HCEC 1CT (cell line): ENCODE results near the gene KCNQ1OT1.
A peak's percentile ranks its signal among the peaks of the same experiment; 100 is the strongest.

Experiments used
- DNase-seq: peaks from one replicate; pipeline ENCODE4 v3.0.0-alpha.2; 2017

KCNQ1OT1 gene

DNA sequence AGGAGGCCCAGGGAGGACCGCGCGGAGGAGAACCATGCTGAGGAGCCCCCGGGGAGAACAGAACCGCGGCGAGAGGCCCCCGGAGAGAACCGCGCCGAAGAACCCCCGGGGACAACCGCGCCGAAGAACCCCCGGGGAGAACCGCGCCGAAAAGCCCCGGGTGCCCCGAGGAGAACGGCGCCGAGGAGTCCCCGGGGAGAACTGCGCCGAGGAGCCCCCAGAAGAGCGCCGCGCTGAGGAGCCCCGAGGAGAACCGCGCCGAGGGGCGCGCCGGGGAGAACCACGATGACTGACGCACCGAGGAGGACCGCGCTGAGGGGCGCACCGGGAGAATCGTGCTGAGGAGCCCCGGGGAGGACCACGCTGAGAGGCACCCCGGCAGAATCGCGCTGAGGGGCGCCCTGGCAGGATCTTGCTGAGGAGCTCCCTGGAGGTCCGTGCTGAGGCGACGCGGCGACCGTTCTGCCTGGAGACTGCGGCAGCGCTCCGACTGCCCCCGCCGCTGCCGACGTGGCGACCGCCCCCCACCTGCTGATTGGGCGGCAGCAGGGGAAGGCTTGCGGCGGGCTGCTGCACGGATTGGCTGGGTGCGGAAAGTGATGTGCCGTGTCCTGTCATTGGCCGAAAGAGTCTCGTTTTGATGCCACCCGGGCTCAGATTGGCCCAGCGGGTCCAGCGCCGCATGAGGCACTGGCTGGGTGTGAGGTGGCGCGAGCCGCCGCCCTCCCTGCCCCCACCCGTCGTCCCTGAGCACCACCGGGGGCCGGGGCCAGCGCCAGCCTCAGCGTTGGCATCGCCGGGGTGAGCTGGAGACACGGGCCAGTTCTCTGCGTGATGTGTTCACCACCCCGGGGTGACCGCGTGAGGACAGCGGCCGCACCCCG is at the start of gene KCNQ1OT1:
KCNQ1OT1 (minus strand) TSS at position 464 of the 884 bp plus-strand sequence.
- peak; percentile 90 for DNase-seq

DNA sequence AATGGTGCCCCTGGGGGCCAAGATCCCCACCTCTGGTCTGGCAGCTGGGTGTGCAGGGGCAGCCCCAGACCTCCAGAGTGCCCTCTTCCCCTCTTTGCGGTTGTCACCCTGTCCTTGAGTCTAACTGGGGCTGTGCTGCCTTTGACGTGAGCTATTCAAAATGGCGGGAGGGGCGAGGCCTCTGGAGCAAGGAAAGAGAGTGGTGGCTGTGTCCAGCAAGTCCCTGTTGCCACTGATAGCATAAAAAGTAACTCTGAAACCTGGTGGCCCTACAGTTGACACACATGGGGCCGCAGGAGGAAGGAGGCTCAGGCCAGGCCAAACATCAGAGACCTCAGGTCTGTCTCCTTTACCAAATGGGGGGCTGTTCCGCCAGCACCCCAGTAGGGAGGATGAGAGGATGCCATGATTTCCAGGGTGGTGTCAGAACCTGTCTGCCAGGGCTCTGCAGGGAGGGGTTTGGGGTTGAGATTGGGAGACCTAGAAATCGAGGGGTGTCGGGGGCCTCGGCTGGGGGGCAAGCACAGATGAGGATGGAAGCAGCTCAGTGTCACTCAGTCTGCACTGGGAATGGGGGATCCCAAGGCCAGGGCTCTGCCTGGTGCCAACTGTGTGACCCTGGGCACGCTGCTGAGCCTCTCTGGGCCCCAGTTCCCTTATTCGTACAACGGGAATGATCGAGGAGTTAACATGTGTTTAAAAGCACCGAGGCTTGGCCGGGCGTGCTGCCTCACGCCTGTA is 49.2 kb upstream of the KCNQ1OT1 start:
- DNase-seq: no peak

DNA sequence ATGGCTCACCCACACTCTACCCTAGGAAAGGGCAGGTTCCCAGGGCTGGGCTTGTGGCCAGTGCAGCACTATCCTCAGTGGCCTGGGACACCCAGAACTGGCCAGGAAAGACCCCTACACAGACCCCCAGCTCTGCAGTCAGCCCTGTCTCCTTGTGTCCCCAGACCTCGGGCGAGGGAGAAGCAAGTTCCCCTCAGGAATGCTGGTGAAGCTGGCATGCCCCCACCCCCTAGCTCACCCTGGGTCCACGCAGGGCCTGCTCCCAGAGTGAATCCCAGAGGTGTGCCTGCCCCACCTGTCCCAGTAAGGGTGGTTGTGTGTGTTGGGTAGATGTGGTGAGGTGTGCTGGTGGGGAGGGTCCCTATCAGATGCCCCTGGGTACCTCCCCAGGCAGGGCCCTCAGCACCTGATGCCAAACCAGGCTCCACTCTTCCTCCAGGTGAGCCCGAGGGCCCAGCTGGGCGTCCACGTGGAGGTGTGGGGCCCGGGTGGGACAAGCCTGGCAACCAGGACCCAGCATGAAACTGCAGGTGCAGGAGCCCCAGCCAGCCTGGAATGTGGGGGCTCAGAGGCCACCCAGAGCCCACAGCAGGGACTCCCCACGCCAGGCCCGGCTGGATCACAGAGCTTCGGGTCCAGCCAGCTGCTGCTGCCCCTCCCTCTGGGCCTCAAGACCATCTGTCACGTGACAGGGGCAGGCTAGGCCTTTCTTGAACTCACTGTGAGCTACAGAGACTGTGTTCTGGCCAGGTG is 48.4 kb upstream of the KCNQ1OT1 start:
- DNase-seq: no peak

DNA sequence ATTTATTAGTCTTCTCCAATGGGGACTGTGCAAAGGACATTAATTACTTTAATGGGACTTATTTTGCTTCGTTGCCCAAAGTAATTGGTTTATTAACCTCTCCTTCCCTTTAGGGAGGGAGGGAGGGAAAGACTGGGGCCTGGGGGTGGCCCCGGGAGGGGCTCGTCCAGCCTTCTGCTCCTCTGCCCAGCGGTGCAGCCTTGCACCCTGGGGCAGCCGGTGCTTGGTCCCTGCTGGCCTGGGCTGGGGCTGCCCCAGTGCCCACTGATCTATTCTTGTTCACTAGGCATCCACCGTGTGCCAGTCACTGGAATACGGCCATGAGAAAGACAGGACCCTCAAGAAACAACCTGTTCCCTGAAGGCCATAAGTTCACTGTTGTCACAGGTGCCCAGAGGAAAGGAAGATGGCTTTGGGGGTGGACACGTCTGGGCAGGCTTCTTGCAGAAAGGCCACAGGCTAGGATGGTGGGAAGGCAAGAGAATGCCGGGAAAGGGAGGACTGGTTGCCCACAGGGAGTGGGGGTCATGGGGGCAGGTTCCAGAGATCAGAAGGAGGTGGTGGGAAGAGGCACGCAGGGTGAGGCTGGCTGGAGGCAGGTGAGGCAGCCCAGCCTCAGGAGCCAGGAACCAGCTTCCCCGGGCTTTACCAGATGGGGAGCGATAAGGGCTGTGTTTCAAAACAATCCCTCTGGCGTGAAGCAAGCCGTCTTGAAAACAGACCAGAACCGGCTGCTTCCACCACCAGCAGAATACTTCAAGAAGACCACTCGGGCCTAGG is 47.6 kb upstream of the KCNQ1OT1 start:
- DNase-seq: no peak

DNA sequence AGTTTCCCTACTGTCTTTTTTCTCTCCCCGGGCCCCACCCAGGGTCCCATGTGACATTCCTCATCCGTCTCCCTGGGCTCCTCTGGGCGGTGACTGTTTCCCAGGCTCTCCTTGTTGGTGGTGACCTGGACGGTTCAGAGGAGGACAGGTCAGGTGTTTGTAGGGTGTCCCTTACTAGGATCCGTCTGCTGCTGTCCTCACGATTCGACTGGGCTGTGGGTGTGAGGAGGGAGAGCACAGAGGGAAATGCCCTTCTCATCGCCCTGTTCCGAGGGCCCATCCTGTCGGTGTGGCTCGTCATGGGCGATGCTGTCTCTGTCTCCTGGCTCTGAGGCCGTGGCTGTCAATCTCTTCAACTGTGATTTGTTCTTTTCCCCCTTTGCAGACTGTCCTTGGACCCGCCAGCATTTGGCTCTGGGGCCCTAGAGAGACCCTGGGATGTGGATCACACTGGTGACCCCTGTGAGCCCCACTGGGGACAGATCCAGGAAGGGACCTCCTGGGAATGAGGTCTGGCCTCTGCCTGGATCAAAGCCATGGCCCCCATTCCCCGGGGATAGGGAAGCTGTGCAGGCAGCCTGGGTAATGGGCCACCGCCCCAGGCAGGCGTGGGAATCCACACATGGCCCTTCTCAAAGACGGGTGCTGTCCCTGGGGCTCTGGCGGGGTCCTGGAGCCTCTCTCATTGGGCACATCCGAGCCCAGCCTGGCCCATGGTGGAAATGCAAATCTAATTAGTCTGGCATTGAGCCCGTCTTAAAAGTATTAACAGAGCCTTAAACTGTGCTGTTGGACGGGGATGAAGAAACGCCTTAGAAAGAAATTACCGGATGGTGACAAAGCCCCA is 46.8 kb upstream of the KCNQ1OT1 start:
- DNase-seq: no peak

DNA sequence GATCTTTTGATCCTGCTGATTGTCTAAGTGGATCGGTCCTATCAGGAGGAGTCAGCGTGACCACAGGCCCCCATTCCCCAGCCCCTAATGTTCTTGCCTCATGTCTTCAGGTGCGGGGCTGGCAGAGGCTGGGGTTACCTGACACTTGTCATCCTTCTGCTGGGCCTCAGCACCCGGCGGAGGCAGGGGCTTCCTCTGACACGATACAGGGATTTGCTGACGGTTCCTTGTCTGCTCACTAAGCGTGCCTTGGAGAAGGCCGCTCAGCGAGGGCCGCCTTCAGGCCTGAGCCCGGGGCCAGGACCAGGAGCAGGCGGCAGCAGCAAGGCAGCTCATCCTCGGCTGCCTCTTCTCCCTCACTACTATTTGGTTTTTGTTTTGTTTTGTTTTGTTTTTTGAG is 45.7 kb upstream of the KCNQ1OT1 start:
- no peak for DNase-seq

DNA sequence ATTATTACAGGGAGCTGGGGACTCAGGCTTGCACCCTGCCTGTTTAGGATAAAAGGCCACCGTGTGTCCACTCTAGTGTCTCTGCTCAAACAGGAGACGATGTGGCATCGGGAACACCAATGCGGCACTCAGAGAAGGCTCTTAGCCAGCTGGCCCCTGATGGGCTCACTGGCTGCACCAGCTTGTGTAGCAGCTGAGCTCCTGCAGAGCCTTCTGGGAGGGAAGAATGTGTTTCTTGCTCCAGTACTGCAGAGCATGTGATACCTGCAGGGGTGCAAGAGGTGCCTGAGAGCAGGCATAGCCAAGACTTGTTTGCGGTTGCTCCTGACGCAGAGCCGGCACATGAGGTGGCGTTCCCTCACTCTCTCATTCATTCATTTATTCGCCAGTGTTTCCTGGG is 44.4 kb upstream of the KCNQ1OT1 start:
- DNase-seq: no peak

DNA sequence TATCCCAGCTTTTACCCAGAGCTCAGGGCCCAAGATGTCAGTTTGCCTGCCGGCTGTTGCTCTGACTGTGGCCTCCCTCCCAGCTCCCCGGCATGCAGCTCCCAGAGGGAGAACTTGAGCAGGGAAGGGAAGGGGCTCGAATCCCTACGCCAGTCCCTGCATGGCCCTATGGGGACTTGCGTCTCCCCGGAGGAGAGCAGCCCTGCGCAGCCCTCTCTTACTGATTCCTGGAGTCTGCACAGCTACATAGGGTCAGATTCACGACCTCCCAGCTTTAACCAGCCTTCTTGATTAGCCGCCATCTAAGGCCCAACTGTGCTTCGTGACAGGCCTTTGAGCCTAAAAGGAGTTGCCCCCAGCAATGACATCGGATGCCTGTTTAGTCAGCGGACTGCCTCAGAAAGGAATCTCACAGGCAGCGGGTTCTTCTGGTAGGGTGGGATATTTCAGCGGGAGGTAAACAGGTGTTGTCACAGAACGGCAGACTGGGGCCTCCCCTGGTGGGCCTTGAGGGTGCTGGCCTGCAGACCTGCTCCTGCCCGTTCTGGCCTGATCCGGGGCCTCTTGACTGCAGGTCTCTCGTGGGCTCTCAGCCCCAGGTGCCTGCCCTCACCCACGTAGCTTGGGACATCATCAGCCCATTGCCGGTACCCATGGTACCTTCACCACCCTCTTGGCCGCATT is 43.8 kb upstream of the KCNQ1OT1 start:
- no peak for DNase-seq

DNA sequence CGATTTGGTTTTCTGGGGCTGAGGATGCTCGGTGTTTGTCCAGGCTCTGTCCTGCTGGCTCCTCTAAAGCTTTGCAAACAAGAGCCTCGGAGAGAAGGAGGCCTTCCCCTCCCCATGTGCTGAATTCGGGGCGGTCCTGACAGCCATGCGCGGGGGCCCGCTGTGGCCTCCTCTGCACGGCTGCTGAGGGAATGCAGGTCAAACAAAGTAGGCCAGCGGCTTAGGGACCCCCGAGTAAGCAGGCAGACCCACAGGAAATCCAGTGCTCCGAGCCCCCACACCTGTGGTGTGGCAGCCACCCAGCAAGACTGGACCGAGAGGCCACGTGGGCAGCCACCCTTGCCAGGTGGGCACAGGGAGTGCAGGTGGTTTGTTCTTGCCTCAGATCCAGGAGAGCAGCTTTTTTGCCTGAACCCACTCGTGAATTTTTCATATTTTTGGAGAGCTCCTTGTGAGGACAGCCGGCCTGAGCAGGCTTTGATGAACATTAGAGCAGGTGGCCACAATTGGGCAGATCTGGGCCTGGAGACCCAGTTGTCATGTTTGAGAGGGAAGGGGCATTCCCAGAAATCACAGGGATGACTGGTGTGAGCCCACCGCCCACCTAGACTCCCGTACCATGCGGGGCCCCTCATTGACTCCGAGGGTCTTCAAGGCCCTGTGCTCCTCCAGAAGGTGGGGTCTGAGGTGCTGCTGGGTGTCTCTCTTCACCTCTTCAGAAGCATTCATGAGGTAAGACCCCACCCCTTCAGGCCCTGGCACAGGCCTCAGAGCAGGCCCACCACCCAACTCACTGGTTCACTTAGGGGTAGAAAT is 43.0 kb upstream of the KCNQ1OT1 start:
- DNase-seq: no peak

DNA sequence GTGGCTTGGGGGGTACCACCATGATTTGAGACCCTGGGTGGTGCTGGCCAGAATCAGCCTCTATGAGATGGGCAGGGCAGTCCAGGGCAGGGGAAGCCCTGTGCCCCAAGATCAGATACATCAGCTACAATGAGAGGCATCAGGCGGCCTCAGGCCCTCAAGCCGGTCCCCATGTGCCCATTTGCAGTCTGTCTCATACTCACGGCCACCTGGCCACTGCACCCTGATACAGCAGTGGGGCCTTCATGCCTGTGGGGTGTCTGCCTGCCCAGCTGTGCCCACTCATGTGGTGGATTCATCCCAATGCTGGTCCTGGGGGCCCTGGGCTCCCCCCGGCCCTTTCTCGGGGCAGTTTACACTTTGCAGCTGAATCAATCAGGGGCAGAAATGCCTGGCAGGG is 42.4 kb upstream of the KCNQ1OT1 start:
- no peak for DNase-seq

DNA sequence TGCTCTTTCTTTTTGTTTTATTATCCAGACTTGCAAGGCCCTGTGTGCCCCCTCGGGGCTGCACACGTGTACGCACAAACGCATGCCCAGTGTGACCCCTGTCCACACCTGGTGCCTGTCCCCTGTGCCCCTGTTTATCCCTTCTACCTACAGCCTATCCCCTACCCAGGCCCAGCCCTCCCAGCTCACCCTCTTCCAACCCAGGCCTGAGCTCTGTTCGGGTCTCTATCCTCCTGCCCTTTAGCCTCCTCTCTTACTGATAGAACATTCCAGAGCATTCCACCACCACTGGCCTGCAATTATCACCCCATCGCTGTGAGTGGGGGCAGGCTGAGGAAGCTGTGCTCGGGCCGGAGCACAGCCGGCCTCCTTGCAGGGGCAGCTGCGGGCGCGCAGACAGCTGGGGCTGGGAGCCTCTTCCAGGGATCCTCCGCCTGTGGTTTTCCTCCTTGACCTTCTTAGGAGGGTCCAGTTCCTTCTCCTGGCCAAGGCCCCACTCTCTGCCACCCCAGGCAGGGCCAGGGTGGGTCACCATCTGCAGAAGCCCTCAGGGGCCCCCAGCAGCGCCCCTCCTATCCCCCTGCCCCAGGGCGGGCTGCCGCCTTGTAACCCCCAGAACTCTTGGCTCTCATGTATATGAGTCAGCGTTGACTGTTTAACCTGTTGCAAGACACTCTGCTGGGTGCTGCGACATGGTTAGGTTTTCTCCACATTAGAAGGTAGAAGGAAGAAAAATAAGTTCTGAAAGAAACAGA is 41.8 kb upstream of the KCNQ1OT1 start:
- DNase-seq: peak; percentile 82

DNA sequence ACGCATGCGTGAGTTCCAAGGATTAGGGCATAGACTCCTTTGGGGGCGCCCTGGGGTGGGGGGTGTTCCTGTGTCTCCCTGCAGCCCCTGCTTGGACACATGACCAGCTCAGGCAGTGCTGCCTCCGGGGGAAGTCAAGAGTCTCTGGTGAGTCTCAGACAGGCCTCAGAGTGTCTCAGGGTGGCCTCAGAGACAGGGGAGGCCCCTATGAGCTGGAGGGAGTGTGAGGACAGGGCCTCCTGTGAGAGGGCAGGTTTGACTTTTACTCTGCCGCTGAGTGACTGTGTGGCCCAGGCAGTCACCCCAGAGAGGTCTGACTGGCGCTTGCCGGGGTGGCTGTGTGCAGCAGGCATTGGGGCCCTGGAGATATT is 41.2 kb upstream of the KCNQ1OT1 start:
- DNase-seq: no peak

DNA sequence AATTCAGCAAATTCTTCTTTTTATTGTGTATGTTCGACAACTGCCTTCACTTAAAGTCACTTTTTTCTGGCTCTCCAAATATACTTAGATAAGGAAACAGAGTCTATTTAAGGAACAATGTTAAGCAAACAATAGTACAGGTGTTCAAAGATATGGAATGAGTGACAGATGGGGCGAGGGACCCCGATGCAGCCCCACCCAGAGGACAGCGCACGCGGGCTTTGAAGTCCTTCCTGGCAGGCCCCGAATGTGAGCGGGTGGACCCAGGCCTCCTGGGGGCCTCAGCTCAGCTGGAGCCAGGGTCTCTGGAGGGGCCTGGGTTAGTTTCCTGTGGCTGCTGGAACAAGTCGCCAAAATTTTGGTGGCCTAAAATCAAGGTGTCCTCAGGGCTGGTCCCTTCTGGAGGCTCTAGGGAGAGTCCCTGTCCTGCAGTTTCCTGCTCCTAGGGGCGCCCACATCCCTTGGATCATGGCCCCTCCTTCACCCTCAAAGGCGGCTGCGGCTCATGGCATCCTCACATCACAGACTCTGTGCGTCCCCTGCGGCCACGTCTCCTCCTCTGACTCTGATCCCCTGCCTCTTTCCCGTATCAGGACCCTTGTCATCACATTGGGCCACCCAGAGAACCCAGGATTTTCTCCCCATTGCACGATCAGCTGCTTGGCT is 40.6 kb upstream of the KCNQ1OT1 start:
- DNase-seq: no peak

DNA sequence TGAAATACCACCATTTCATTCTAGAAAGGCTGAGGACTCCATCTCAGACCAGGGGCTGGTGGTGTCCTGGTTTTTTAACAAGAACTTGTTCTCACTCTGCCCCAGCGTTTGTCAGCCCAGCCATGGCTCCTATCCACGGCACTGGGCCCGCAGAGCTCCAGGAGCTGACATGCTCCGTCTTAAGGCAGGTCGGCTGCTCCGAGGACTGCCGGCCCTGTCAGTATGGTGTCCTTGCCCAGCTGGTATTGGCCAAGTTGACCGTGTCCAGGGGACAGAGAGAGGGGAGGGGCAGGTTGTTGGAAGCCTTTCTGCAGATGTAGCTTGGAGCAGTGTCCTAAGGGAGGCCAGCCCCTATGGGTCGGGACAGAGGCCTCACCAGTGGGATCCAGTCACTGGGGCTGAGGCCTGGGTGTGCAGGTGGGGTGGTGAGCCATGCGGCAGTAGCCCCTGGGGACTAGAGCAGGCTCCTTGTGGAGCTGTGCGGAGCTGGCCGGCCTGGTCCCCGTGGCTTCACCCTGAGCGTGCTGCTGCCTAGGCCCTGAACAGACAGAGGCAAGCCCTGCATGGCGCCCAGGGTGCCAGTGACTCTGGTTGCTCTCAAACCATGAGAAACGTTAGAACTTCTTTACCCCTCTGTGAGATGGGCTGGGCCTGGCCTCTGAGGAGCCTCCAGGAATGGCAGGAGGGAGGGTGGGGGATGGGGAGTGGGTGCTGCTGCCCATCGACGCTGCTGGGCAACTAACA is 39.9 kb upstream of the KCNQ1OT1 start:
- no peak for DNase-seq

DNA sequence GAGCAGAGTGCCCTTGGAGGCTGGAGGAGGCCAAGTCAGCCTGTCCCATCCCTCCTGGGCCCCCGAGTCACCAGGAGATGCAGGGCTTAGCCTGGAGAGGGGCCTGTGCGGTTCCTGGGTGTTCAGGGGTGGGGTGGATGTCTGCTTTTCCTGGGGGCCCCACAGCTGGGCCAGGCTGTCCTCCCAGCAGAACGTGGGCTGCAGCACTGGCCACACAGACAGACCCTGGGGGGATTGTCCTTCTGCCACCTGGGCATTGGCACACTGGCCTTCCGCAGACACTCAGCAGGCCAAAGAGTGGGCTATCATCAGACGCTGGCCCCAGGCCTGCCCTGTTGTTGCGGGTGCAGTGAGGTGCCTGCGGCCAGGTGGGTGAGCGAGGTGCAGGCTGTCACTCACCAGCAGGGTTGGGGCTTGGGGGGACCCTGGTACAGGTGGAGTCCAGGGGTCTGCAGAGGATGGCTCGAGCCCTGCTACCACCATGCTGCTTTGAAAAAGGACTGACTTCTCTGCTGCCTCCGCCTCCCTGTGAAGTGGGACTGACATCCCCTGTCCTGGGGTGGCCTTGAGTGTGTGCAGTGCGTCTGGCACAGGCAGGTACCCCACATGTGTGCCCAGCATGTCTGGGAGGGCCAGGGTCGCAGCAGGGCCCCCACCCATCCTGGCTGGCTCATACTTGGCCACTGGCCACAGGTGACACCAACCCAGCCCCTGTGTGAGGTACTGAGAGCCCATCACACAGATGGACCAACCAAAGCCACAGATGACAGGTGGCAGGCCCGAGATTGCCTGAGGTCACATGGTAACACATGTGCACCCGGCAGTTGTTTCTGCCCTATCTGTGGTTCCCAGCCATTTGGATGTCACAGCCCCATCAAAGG is 39.0 kb upstream of the KCNQ1OT1 start:
- no peak for DNase-seq

DNA sequence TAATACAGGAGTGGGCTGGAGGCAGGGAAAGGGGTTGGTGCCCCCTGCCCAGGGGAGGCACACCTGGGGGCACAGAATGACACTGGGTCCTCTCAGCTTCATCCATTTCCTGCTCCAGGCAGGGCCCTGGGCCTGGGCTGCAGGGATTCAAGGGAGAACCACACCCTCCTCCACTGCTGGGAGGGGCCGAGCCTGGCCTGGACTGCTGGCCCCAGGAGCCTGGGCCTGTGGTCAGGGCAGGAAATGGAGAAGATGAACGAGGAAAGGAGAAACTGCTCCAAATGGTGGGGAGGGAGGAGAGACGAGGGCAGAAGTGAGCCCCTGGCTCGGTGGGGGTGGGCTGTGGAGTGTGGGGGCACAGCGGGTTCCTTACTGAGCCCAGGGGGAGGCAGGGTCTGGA is 38.1 kb upstream of the KCNQ1OT1 start:
- no peak for DNase-seq

DNA sequence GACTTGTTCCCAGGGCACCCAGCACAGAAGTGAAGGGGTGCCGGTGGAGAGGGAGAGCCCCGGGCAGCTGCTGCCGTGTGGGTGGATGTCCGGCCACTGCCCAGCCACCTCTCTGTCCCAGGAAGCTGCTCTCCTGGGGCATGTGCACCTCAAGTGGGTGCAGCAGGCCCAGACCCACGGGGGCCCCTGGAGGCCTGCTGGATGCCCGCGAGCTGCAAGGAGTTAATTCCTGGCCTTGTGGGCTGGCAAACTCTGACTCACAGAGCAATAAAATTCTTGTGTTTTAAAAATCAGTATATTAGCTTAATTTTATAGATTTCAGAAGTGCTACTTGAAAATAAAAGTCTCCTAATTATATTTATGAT is 37.4 kb upstream of the KCNQ1OT1 start:
- no peak for DNase-seq
